Activated CD4-positive, CD25-positive, alpha-beta regulatory T cell treated with anti-CD3 and anti-CD28 coated beads, Interleukin-2, amount 50 U/mL, for 16 hours (primary cell): ENCODE data around the gene ZNF786.
A peak's percentile ranks its signal among the peaks of the same experiment; 100 is the strongest.
"Not testable (repeated sequence)": the region's sequence is repeated elsewhere in the genome, so short reads cannot be mapped to it uniquely, and the experiment has no call there.

Experiments
- DNase-seq: peaks from one replicate; pipeline ENCODE4 v3.0.0-alpha.2; 2020; ENCODE audit warnings: low read depth, low spot score

ZNF786 gene

GRCh38 chr7:149090397-149091195 is at the start of gene ZNF786:
Gene ZNF786, minus strand, starts transcription at chr7:149090718. Its CDS starts 78 bp downstream, at chr7:149090640.
- DNase-seq = peak; percentile 87

- DNase-seq = no peak
Observed at GRCh38 chr7:149136118-149136517, 45.6 kb upstream of the ZNF786 start.

- no peak for DNase-seq
Observed at GRCh38 chr7:149133028-149133710, 42.7 kb upstream of the ZNF786 start.

- DNase-seq = no peak
Observed at GRCh38 chr7:149130572-149131198, 40.2 kb upstream of the ZNF786 start.

GRCh38 chr7:149126662-149127266 is 36.2 kb upstream of the ZNF786 start:
- peak; percentile 32 for DNase-seq

GRCh38 chr7:149125863-149126661 is 35.5 kb upstream of the ZNF786 start, which contains the start of gene ZNF425:
Gene ZNF425, minus strand, starts transcription at chr7:149126324. Its CDS starts 111 bp downstream, at chr7:149126213.
- peak; percentile 89 for DNase-seq

GRCh38 chr7:149125189-149125862 is 34.8 kb upstream of the ZNF786 start:
- DNase-seq = no peak

GRCh38 chr7:149109969-149110368 is 19.5 kb upstream of the ZNF786 start:
- no peak for DNase-seq

- DNase-seq = no peak
Observed at GRCh38 chr7:149104749-149105148, 14.2 kb upstream of the ZNF786 start.

- no peak for DNase-seq
Observed at GRCh38 chr7:149104214-149104613, 13.7 kb upstream of the ZNF786 start.

GRCh38 chr7:149103424-149103823 is 12.9 kb upstream of the ZNF786 start:
- DNase-seq = no peak

GRCh38 chr7:149102666-149103065 is 12.1 kb upstream of the ZNF786 start:
- no peak for DNase-seq

GRCh38 chr7:149100821-149101220 is 10.3 kb upstream of the ZNF786 start:
- no peak for DNase-seq

GRCh38 chr7:149099058-149099457 is 8.5 kb upstream of the ZNF786 start:
- DNase-seq = no peak

GRCh38 chr7:149097088-149097487 is 6.6 kb upstream of the ZNF786 start:
- DNase-seq = no peak

- no peak for DNase-seq
Observed at GRCh38 chr7:149093228-149093627, 2.7 kb upstream of the ZNF786 start.

- DNase-seq = not testable (repeated sequence)
Observed at GRCh38 chr7:149092244-149092643, 1.7 kb upstream of the ZNF786 start.

- DNase-seq = no peak
Observed at GRCh38 chr7:149087376-149087775, 3.1 kb downstream of the ZNF786 start.

GRCh38 chr7:149085866-149086265 is 4.7 kb downstream of the ZNF786 start:
- no peak for DNase-seq

- no peak for DNase-seq
Observed at GRCh38 chr7:149084407-149084806, 6.1 kb downstream of the ZNF786 start.

- DNase-seq = no peak
Observed at GRCh38 chr7:149081914-149082313, 8.6 kb downstream of the ZNF786 start.
